ENCODE results near the gene TMPRSS9. TPM values are rescaled to one million over a fixed set of nuclear protein-coding genes. Genes with fewer than 3 reads are reported as not detected.
A peak's percentile ranks its signal among the peaks of the same experiment; 100 is the strongest.

Gene TMPRSS9
- polyA plus RNA-seq, 1 experiment: not detected

DNA sequence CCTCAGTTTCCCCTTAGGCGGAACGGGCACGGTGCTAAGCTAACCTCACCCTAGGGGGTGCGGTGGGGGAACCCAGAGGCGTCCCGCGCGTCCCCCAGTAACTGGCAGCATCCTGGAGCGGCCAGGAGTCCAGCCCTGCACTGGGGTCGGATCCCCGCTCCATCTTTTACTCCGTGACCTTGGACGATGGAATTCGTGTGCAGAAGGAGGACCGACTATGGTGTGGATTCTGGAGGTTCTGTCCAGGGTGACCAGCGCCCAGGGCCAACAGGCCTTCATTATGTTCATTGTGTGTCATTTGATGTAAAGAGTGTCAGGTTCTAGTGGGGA lies 31.0 kb upstream of the TMPRSS9 start:
- DNase-seq (ENCODE audit: low read depth): no peak
- ChIA-PET POLR2A (no interaction called here), CTCF (no interaction called here)
- H3K4me3 ChIP-seq (ENCODE audit: low read depth, low read length): peak overlapping the region; percentile 95
- TF ChIP-seq, protein P1, sequence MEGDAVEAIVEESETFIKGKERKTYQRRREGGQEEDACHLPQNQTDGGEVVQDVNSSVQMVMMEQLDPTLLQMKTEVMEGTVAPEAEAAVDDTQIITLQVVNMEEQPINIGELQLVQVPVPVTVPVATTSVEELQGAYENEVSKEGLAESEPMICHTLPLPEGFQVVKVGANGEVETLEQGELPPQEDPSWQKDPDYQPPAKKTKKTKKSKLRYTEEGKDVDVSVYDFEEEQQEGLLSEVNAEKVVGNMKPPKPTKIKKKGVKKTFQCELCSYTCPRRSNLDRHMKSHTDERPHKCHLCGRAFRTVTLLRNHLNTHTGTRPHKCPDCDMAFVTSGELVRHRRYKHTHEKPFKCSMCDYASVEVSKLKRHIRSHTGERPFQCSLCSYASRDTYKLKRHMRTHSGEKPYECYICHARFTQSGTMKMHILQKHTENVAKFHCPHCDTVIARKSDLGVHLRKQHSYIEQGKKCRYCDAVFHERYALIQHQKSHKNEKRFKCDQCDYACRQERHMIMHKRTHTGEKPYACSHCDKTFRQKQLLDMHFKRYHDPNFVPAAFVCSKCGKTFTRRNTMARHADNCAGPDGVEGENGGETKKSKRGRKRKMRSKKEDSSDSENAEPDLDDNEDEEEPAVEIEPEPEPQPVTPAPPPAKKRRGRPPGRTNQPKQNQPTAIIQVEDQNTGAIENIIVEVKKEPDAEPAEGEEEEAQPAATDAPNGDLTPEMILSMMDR (IDR thresholded peaks at IDR 0.05; ENCODE audit: insufficient read depth, low read depth, low read length): no peak
- no peaks in the 10 kb centered on the region for H3K27me3 ChIP-seq (ENCODE audit: control insufficient read depth, insufficient read depth, low read length)
- H3K36me3 ChIP-seq (ENCODE audit: control insufficient read depth, insufficient read depth, low read length): peaks cover 9% of the 10 kb centered on the region

DNA sequence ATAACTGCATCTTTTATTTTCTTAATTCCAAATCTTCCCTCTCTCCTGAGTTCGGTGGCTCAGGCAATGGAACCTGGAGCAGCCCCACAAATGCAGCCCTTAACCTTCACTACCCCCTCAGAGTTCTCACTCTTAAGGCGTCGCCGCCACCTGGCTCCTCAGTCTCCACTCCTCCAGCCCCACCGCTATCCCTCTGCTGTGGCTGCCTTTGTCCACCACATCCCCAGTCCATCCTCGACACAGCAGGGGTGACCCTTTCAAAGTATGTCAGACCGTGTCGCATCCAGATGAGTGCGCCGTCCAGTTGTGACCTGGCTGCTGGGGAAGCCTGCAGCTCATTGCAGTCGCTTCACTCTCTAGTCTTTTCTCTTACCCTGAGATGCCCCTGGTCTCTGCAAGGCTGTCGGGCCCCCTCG lies 30.6 kb upstream of the TMPRSS9 start:
- CTCF ChIA-PET: no interaction called here
- DNase-seq (ENCODE audit: low read depth): no peak
- peak overlapping the region; percentile 95 for H3K4me3 ChIP-seq (ENCODE audit: low read depth, low read length)
- POLR2A ChIA-PET: no interaction called here
- TF ChIP-seq, protein P1 (IDR thresholded peaks at IDR 0.05; ENCODE audit: insufficient read depth, low read depth, low read length): no peak
- peaks cover 6% of the 10 kb centered on the region for H3K36me3 ChIP-seq (ENCODE audit: control insufficient read depth, insufficient read depth, low read length)
- no peaks in the 10 kb centered on the region for H3K27me3 ChIP-seq (ENCODE audit: control insufficient read depth, insufficient read depth, low read length)

DNA sequence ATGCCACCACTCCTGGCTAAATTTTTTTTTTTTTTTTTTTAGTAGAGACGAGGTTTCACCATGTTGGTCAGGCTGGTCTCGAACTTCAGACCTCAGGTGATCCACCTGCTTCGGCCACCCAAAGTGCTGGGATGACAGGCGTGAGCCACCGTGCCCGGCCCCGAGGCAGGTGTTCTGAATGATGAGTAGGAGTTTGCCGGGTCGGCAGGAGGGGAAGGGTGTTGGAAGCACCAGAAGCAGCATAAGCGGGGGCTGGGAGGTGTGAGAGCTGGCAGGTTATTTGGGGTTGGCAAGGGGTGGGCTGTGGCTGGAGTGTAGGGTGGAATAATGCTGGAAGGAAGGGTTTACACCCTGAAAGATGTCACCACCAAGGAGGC lies 29.8 kb upstream of the TMPRSS9 start:
- TF ChIP-seq, protein P1 (IDR thresholded peaks at IDR 0.05; ENCODE audit: insufficient read depth, low read depth, low read length): no peak
- Histone ChIP-seq H3K36me3 (ENCODE audit: control insufficient read depth, insufficient read depth, low read length) (peaks cover 6% of the 10 kb centered on the region), H3K4me3 (ENCODE audit: low read depth, low read length) (no peak overlapping the region), H3K27me3 (ENCODE audit: control insufficient read depth, insufficient read depth, low read length) (no peaks in the 10 kb centered on the region)
- no peak for DNase-seq (ENCODE audit: low read depth)
- ChIA-PET CTCF (no interaction called here), POLR2A (no interaction called here)

DNA sequence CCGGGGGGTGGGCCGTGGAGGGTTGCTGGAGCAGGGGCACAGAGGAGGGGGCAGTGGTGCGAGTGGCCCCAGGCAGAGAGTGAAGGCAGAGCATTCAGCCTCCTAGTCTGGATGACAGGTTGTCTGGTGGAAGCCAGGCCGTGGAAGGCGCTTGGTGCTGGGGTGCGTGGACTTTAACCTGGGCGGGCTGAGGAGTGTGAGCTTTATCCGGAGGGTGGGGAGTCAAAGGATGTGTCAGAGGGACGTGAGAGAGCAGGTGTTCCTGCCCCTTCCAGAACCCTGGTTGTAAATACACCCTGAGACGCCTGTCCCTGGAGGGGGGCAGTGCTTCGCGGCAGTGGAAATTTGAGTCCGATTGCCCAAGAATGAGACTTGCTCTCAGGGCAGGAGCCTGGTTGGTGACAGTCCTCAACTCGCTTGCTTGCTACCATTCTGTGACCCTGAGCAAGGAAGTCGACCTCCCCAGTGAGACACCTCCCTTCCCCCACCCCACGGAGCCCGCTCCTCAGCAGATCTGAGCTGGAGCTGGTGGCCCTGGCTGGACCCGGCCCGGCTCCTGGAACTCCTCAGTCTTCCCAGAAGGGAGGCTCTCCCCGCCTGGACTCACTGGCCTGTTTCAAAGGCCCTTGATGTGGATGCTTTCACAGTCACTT lies 29.3 kb upstream of the TMPRSS9 start:
- H3K4me3 ChIP-seq (ENCODE audit: low read depth, low read length): no peak overlapping the region
- ChIA-PET POLR2A (no interaction called here), CTCF (no interaction called here)
- TF ChIP-seq, protein P1 (IDR thresholded peaks at IDR 0.05; ENCODE audit: insufficient read depth, low read depth, low read length): no peak
- H3K27me3 ChIP-seq (ENCODE audit: control insufficient read depth, insufficient read depth, low read length): no peaks in the 10 kb centered on the region
- H3K36me3 ChIP-seq (ENCODE audit: control insufficient read depth, insufficient read depth, low read length): peaks cover under 1% of the 10 kb centered on the region; the same call in 1 of the 2 replicates
- no peak for DNase-seq (ENCODE audit: low read depth)

DNA sequence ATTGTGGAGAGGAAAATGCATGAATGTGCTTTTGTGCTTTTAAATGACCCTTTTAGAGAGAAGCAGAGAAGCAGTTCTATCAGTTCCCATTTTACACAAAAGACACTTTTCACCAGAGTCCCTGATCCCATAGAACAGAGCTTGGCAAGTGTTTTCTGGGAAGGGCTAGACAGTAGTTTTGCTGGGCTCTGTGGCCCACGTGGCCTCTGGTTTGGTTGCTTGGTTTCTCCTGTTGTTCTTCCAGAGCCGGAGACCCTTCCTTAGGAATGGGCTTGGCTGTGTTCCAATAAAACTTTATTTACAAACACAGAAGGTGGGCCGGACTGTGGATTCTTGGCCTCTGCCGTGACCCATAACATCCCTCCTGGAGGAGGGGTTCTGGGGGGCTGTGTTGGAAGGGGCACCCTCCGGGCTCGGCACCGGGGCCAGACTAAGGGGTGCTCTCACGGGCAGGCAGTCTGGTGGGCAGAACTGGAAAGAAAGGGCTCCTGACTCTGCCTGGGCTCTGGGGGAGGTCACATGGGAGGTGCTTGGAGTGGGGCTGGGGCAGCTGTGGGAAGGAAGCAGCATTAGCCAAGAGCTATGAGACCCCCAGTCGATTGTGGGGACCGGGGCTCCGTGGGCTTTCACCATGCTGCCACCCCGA lies 28.3 kb upstream of the TMPRSS9 start:
- POLR2A ChIA-PET: no interaction called here
- Histone ChIP-seq H3K27me3 (ENCODE audit: control insufficient read depth, insufficient read depth, low read length) (no peaks in the 10 kb centered on the region), H3K4me3 (ENCODE audit: low read depth, low read length) (no peak overlapping the region), H3K36me3 (ENCODE audit: control insufficient read depth, insufficient read depth, low read length) (no peaks in the 10 kb centered on the region)
- no peak for DNase-seq (ENCODE audit: low read depth)
- TF ChIP-seq, protein P1 (IDR thresholded peaks at IDR 0.05; ENCODE audit: insufficient read depth, low read depth, low read length): no peak
- CTCF ChIA-PET: no interaction called here

All from BJ (cell line).